CD4-positive, alpha-beta T cell (primary cell): ENCODE data around the gene PRKN. TPM values are rescaled to one million over a fixed set of nuclear protein-coding genes. Genes with fewer than 3 reads are reported as not detected.

ENCODE experiments used
- ATAC-seq: fragments of 200-7000 bp; cut with Tn5 transposase; one replicate; pipeline ENCODE4 v1.10.0; 2022; ENCODE audit warnings: mild to moderate bottlenecking; ENCODE audit not compliant: poor library complexity
- CTCF ChIA-PET: fragments of 350-600 bp; sonication (Branson Sonifier 250); formaldehyde crosslinking; loops from one replicate; lab custom pipeline; 2021; ENCODE audit warnings: antibody characterized with exemption, inconsistent platforms; lab: Charles Lee
- POLR2A ChIA-PET: fragments of 350-600 bp; sonication (Branson Sonifier 250); formaldehyde crosslinking; loops from one replicate; lab custom pipeline; 2021; ENCODE audit warnings: antibody characterized with exemption, inconsistent platforms; lab: Charles Lee
- DNase-seq, 14 experiments: peaks; one replicate each; pipeline ENCODE4 v3.0.0-alpha.2; 2013 to 2020; ENCODE audit warnings: mixed read lengths in 2 of 14
- H3K27ac ChIP-seq, 2 donors: one replicate each; pipeline versions ENCODE4 v1.5.1 to v1.7.0; 2013; ENCODE audit warnings: low read length in 2 of 2, low read depth in 1 of 2, mild to moderate bottlenecking in 1 of 2
- H3K27me3 ChIP-seq, 2 experiments: 1 replicate in 1 of 2; 2 replicates in 1 of 2; pipeline versions ENCODE4 v1.6.1 to v1.7.0; 2013; ENCODE audit warnings: low read length in 2 of 2, control low read depth in 1 of 2, mild to moderate bottlenecking in 1 of 2, moderate library complexity in 1 of 2; ENCODE audit not compliant: insufficient read depth in 2 of 2, control insufficient read depth in 1 of 2
- H3K36me3 ChIP-seq: one replicate; pipeline ENCODE4 v1.6.1; 2013; ENCODE audit warnings: low read length, control low read depth; ENCODE audit not compliant: insufficient read depth
- H3K4me1 ChIP-seq: one replicate; pipeline ENCODE4 v1.6.1; 2013; ENCODE audit warnings: low read length, control low read depth; ENCODE audit not compliant: insufficient read depth
- H3K4me3 ChIP-seq: one replicate; pipeline ENCODE4 v1.5.1; 2013; ENCODE audit warnings: mild to moderate bottlenecking, low read length, moderate library complexity
- H3K9me3 ChIP-seq, 2 experiments: 1 replicate in 1 of 2; 2 replicates in 1 of 2; pipeline versions ENCODE4 v1.6.1 to v1.7.0; 2013; ENCODE audit warnings: low read length in 2 of 2, mild to moderate bottlenecking in 2 of 2, control low read depth in 1 of 2, moderate library complexity in 1 of 2; ENCODE audit not compliant: control insufficient read depth in 1 of 2, insufficient read depth in 1 of 2
- H3K27ac Mint-ChIP-seq: one replicate; pipeline ENCODE4 v1.8.0; 2020; ENCODE audit warnings: mixed read lengths
- H3K27me3 Mint-ChIP-seq: one replicate; pipeline ENCODE4 v1.8.0; 2021; ENCODE audit warnings: mixed read lengths
- H3K36me3 Mint-ChIP-seq: one replicate; pipeline ENCODE4 v1.8.0; 2021; ENCODE audit warnings: low read depth, mixed read lengths
- H3K4me1 Mint-ChIP-seq: one replicate; pipeline ENCODE4 v1.8.0; 2021; ENCODE audit warnings: low read depth, mixed read lengths
- H3K4me3 Mint-ChIP-seq: one replicate; pipeline ENCODE4 v1.8.0; 2020; ENCODE audit warnings: mild to moderate bottlenecking, mixed read lengths
- H3K9me3 Mint-ChIP-seq: one replicate; pipeline ENCODE4 v1.8.0; 2020; ENCODE audit warnings: mixed read lengths
- intact Hi-C, 2 experiments: fragments of 100-400 bp; cut with DNase I in 1 of 2; cut with micrococcal nuclease in 1 of 2; formaldehyde crosslinking; loops; one replicate each; pipeline versions ENCODE4 v1.15.1 to v1.9.0; 2023 to 2025; cut with DNase I, micrococcal nuclease
- total RNA-seq, 174 experiments: library from RNA in 2 of 174; stranded (reverse) in 2 of 174; gene quantifications; one replicate each; pipeline ENCODE4 v1.2.3 and lab custom pipeline; 2021 to 2026
- TF ChIP-seq, protein P1 (sequence below): fragments of 200-600 bp; IDR thresholded peaks from one replicate; pipeline ENCODE4 v1.8.0; 2022; ENCODE audit warnings: antibody characterized with exemption, mild to moderate bottlenecking

PRKN gene
- total RNA-seq, 2 experiments from 2014 or later = 5.2 to 5.4 TPM

DNA sequence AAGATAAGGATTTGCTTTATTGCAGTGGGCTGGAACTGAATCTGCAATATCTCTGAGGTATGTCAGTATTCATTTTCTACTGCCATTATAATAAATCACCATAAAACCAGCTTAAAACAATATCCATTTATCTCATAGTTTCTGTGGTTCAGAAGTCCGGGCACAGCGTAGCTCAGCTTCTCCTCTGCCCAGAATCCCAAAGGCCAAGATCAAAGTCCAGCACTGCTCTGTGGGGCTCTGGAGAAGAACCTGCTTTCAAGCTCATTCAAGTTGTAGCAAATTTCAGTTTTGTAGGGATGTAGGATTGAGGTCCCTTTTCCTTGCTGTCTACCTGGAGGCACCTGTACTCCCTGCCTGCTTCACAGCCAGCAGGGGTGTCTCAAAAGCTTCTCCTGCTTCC, 1113.9 kb downstream of the PRKN start:
- Histone ChIP-seq H3K27me3 (no peaks in the 10 kb centered on the region), H3K27ac (no peak overlapping the region), H3K36me3 (no peaks in the 10 kb centered on the region), H3K4me1 (no peaks in the 10 kb centered on the region), H3K4me3 (no peak overlapping the region), H3K9me3 (no peaks in the 10 kb centered on the region)
- Mint-ChIP-seq H3K36me3 (no peaks in the 10 kb centered on the region), H3K9me3 (peaks cover 8% of the 10 kb centered on the region), H3K27ac (no peak overlapping the region), H3K27me3 (no peaks in the 10 kb centered on the region), H3K4me3 (no peak overlapping the region), H3K4me1 (no peaks in the 10 kb centered on the region)
- intact Hi-C loops = no loop called here
- POLR2A ChIA-PET = no interaction called here
- no peak for DNase-seq
- CTCF ChIA-PET = no interaction called here
- TF ChIP-seq, protein P1, sequence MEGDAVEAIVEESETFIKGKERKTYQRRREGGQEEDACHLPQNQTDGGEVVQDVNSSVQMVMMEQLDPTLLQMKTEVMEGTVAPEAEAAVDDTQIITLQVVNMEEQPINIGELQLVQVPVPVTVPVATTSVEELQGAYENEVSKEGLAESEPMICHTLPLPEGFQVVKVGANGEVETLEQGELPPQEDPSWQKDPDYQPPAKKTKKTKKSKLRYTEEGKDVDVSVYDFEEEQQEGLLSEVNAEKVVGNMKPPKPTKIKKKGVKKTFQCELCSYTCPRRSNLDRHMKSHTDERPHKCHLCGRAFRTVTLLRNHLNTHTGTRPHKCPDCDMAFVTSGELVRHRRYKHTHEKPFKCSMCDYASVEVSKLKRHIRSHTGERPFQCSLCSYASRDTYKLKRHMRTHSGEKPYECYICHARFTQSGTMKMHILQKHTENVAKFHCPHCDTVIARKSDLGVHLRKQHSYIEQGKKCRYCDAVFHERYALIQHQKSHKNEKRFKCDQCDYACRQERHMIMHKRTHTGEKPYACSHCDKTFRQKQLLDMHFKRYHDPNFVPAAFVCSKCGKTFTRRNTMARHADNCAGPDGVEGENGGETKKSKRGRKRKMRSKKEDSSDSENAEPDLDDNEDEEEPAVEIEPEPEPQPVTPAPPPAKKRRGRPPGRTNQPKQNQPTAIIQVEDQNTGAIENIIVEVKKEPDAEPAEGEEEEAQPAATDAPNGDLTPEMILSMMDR = no peak
- ATAC-seq = no peak

DNA sequence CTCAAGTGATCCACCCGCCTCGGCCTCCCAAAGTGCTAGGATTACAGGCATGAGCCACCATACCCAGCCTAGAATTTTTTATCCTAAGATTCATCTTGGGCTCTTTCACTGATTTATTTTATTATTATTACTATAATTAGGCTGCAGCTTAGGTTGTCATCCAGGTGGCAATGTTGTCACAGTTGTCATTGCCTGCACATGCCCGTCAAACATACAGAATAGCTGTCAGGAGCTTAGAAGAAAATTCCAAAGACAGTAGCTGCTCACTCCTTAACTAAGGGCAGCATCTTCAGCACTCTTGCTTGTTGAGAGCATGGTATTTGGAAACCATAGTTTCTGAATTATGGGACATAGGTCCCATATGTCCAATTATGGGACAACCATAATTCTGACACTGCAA, 1118.8 kb downstream of the PRKN start:
- Histone ChIP-seq H3K9me3 (no peaks in the 10 kb centered on the region), H3K27me3 (no peaks in the 10 kb centered on the region), H3K36me3 (no peaks in the 10 kb centered on the region), H3K27ac (no peak overlapping the region), H3K4me1 (no peaks in the 10 kb centered on the region), H3K4me3 (no peak overlapping the region)
- H3K27ac Mint-ChIP-seq = no peak overlapping the region
- TF ChIP-seq, protein P1 = no peak
- H3K27me3 Mint-ChIP-seq = no peaks in the 10 kb centered on the region
- ChIA-PET CTCF (no interaction called here), POLR2A (interaction anchor here (0.6 kb wide), 1 partner anchor 1303 kb away, joined by 4 read pairs; no protein-coding TSS in a partner anchor)
- no peaks in the 10 kb centered on the region for H3K36me3 Mint-ChIP-seq
- intact Hi-C loops = no loop called here
- no peak for ATAC-seq
- no peak overlapping the region for H3K4me3 Mint-ChIP-seq
- H3K9me3 Mint-ChIP-seq = peaks cover 8% of the 10 kb centered on the region
- DNase-seq = no peak
- no peaks in the 10 kb centered on the region for H3K4me1 Mint-ChIP-seq

DNA sequence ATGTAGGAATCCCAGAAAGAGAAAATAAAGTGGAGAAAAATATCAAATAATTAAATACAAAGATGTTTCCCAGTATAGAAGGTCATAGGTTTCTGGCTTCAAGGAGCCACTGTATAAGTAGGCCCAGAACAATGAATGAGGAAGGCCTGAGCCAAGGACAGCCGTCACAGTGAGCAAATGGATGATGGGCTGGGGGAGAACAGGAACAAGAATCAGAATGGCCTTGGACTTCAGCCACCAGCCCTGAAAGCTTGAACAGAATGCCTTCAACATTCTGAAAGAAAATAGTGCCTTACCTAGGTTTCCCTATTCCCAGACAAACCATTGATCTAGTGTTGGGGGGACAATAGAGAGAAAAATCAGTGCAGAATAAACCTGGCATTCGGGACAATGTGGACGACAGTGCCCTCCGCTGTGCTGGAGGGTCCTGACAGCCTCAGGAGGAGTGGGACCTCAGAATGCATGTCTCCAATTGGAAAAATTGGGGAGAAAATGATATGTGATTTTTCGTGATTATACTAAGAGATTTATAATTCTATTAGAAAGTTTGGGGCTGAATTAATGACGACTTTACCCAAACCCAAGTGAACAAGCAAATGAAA, 1119.8 kb downstream of the PRKN start:
- Histone ChIP-seq H3K4me1 (no peaks in the 10 kb centered on the region), H3K27me3 (no peaks in the 10 kb centered on the region), H3K4me3 (no peak overlapping the region), H3K9me3 (no peaks in the 10 kb centered on the region), H3K36me3 (no peaks in the 10 kb centered on the region), H3K27ac (no peak overlapping the region)
- intact Hi-C loops = no loop called here
- no peak overlapping the region for H3K27ac Mint-ChIP-seq
- DNase-seq = no peak
- peaks cover 5% of the 10 kb centered on the region for H3K9me3 Mint-ChIP-seq
- POLR2A ChIA-PET = interaction anchor here (0.6 kb wide), 1 partner anchor 1304 kb away, joined by 4 read pairs; no protein-coding TSS in a partner anchor
- H3K4me1 Mint-ChIP-seq = no peaks in the 10 kb centered on the region
- no peak for ATAC-seq
- no peaks in the 10 kb centered on the region for H3K27me3 Mint-ChIP-seq
- H3K4me3 Mint-ChIP-seq = no peak overlapping the region
- TF ChIP-seq, protein P1 = no peak
- no peaks in the 10 kb centered on the region for H3K36me3 Mint-ChIP-seq
- CTCF ChIA-PET = no interaction called here
